GM18502 (cell line): Measurements from ENCODE around the gene LYRM4.

ENCODE experiments used
- ATAC-seq: cut with Tn5 transposase; IDR thresholded peaks from one replicate; pipeline ENCODE4 v1.9.1; 2021; ENCODE audit warnings: mild to moderate bottlenecking; ENCODE audit not compliant: unreplicated experiment, poor library complexity

Gene LYRM4

GRCh38 chr6:5282191-5282623 is 21.5 kb upstream of the LYRM4 start:
- ATAC-seq: no peak

- ATAC-seq: no peak
Measured at GRCh38 chr6:5280920-5281319, 20.2 kb upstream of the LYRM4 start.

- ATAC-seq: peak; percentile 41
Measured at GRCh38 chr6:5279891-5280338, 19.2 kb upstream of the LYRM4 start.

- no peak for ATAC-seq
Measured at GRCh38 chr6:5278565-5279120, 17.9 kb upstream of the LYRM4 start.

GRCh38 chr6:5278047-5278446 is 17.3 kb upstream of the LYRM4 start:
- ATAC-seq: peak; percentile 71

- no peak for ATAC-seq
Measured at GRCh38 chr6:5277589-5277988, 16.8 kb upstream of the LYRM4 start.

- no peak for ATAC-seq
Measured at GRCh38 chr6:5276581-5276980, 15.8 kb upstream of the LYRM4 start.

GRCh38 chr6:5275497-5275896 is 14.7 kb upstream of the LYRM4 start:
- no peak for ATAC-seq

- ATAC-seq: no peak
Measured at GRCh38 chr6:5274231-5274630, 13.5 kb upstream of the LYRM4 start.

- ATAC-seq: no peak
Measured at GRCh38 chr6:5271926-5272325, 11.2 kb upstream of the LYRM4 start.

GRCh38 chr6:5270093-5270680 is 9.4 kb upstream of the LYRM4 start:
- no peak for ATAC-seq

- no peak for ATAC-seq
Measured at GRCh38 chr6:5266423-5266822, 5.7 kb upstream of the LYRM4 start.

GRCh38 chr6:5261545-5262109 is 877 bp upstream of the LYRM4 start:
- ATAC-seq: no peak

- ATAC-seq: peak; percentile 72
Measured at GRCh38 chr6:5260111-5260620, 584 bp downstream of the LYRM4 start.

- ATAC-seq: no peak
Measured at GRCh38 chr6:5259428-5259827, 1.3 kb downstream of the LYRM4 start.

GRCh38 chr6:5257400-5257799 is 3.4 kb downstream of the LYRM4 start:
- ATAC-seq: no peak

GRCh38 chr6:5256952-5257351 is 3.8 kb downstream of the LYRM4 start:
- no peak for ATAC-seq

- ATAC-seq: no peak
Measured at GRCh38 chr6:5250911-5251310, 9.8 kb downstream of the LYRM4 start.

GRCh38 chr6:5250451-5250850 is 10.3 kb downstream of the LYRM4 start:
- ATAC-seq: no peak

- ATAC-seq: no peak
Measured at GRCh38 chr6:5249451-5250122, 11.2 kb downstream of the LYRM4 start.
